B cell (primary cell): Measurements from ENCODE around the gene NDUFB7. TPM values are rescaled to one million over a fixed set of nuclear protein-coding genes. Genes with fewer than 3 reads are reported as not detected.

Experiments
- ATAC-seq: fragments of 200-7000 bp; cut with Tn5 transposase; one replicate; pipeline ENCODE4 v1.10.0; 2021; ENCODE audit warnings: low read depth, mild to moderate bottlenecking, moderate number of reproducible peaks, moderate library complexity
- CTCF ChIA-PET: fragments of 350-600 bp; sonication (Branson Sonifier 250); formaldehyde crosslinking; loops from one replicate; lab custom pipeline; 2021; ENCODE audit warnings: antibody characterized with exemption, inconsistent platforms; lab: Charles Lee
- POLR2A ChIA-PET: fragments of 350-600 bp; sonication (Branson Sonifier 250); formaldehyde crosslinking; loops from one replicate; lab custom pipeline; 2021; ENCODE audit warnings: antibody characterized with exemption; lab: Charles Lee
- DNase-seq: peaks from one replicate; pipeline ENCODE4 v3.0.0; 2013
- H2AFZ ChIP-seq: 2 replicates; pipeline ENCODE4 v1.6.1; 2012; ENCODE audit warnings: mild to moderate bottlenecking, low read depth, low read length; ENCODE audit not compliant: insufficient read depth, poor library complexity, severe bottlenecking
- H3K27ac ChIP-seq, 2 donors: 1 replicate in 1 of 2; 2 replicates in 1 of 2; pipeline ENCODE4 v1.5.1; 2012 to 2013; ENCODE audit warnings: low read length in 2 of 2, mild to moderate bottlenecking in 2 of 2, moderate library complexity in 1 of 2
- H3K27me3 ChIP-seq, 4 experiments: fragments of 200-600 bp in 1 of 4; sonication (generic) in 1 of 4; replicated peaks in 1 of 4; 1 replicate in 2 of 4; 2 replicates in 2 of 4; pipeline versions ENCODE4 v1.6.1 to v1.7.0; 2013 to 2016; ENCODE audit warnings: low read length in 3 of 4, mild to moderate bottlenecking in 2 of 4, mixed read lengths in 1 of 4, moderate library complexity in 1 of 4; ENCODE audit not compliant: insufficient read depth in 4 of 4, control insufficient read depth in 3 of 4; ENCODE audit errors: control extremely low read depth in 1 of 4
- H3K36me3 ChIP-seq, 2 experiments: replicated peaks in 1 of 2; 1 replicate in 1 of 2; 2 replicates in 1 of 2; pipeline versions ENCODE4 v1.6.1 to v1.7.1; 2013; ENCODE audit warnings: low read length in 1 of 2; ENCODE audit not compliant: insufficient read depth in 2 of 2, control insufficient read depth in 1 of 2; ENCODE audit errors: control extremely low read depth in 1 of 2, extremely low read depth in 1 of 2
- H3K4me1 ChIP-seq, 2 donors: fragments of 200-600 bp in 1 of 2; sonication (generic) in 1 of 2; 1 replicate in 1 of 2; 2 replicates in 1 of 2; pipeline versions ENCODE4 v1.5.1 to v1.6.1; 2013 to 2017; ENCODE audit warnings: low read length in 2 of 2; ENCODE audit not compliant: control insufficient read depth in 2 of 2, insufficient read depth in 2 of 2
- H3K4me2 ChIP-seq: replicated peaks from 2 replicates; pipeline ENCODE3; 2012; ENCODE audit warnings: mild to moderate bottlenecking, low read depth, low read length; ENCODE audit not compliant: poor library complexity, severe bottlenecking
- H3K4me3 ChIP-seq, 5 experiments: fragments of 200-600 bp in 1 of 5; sonication (generic) in 1 of 5; 1 replicate in 3 of 5; 2 replicates in 2 of 5; pipeline versions ENCODE4 v1.5.1 to v1.7.0; 2011 to 2016; ENCODE audit warnings: low read length in 4 of 5, mild to moderate bottlenecking in 4 of 5, low read depth in 2 of 5, control low read depth in 1 of 5, moderate library complexity in 1 of 5; ENCODE audit not compliant: insufficient read depth in 1 of 5; ENCODE audit errors: control extremely low read depth in 1 of 5, extremely low read depth in 1 of 5
- H3K79me2 ChIP-seq: fragments of 200-600 bp; sonication (generic); one replicate; pipeline ENCODE4 v1.6.0; 2016; ENCODE audit warnings: low read length; ENCODE audit not compliant: control insufficient read depth, insufficient read depth
- H3K9ac ChIP-seq: fragments of 200-600 bp; sonication (generic); 2 replicates; pipeline ENCODE4 v1.6.1; 2017; ENCODE audit warnings: mild to moderate bottlenecking, low read length, moderate library complexity
- H3K9me3 ChIP-seq, 3 donors: one replicate each; pipeline versions ENCODE4 v1.6.1 to v1.7.1; 2013; ENCODE audit warnings: low read length in 2 of 3; ENCODE audit not compliant: control insufficient read depth in 2 of 3, insufficient read depth in 1 of 3; ENCODE audit errors: control extremely low read depth in 1 of 3
- H4K20me1 ChIP-seq: 2 replicates; pipeline ENCODE4 v1.6.0; 2012; ENCODE audit warnings: mild to moderate bottlenecking, low read length; ENCODE audit not compliant: insufficient read depth, control insufficient read depth, poor library complexity, severe bottlenecking
- H3K27ac Mint-ChIP-seq: one replicate; pipeline ENCODE4 v1.8.0; 2021; ENCODE audit warnings: mixed read lengths
- H3K27me3 Mint-ChIP-seq: one replicate; pipeline ENCODE4 v1.8.0; 2021; ENCODE audit warnings: mixed read lengths
- H3K4me1 Mint-ChIP-seq: one replicate; pipeline ENCODE4 v1.8.0; 2021; ENCODE audit warnings: mixed read lengths
- H3K4me3 Mint-ChIP-seq: one replicate; pipeline ENCODE4 v1.8.0; 2021; ENCODE audit warnings: mixed read lengths
- H3K9me3 Mint-ChIP-seq: one replicate; pipeline ENCODE4 v1.8.0; 2022; ENCODE audit warnings: mixed read lengths; ENCODE audit not compliant: insufficient read depth
- CTCF ChIP-seq: fragments of 200-600 bp; IDR thresholded peaks from one replicate; pipeline ENCODE4 v1.8.0; 2022; ENCODE audit warnings: antibody characterized with exemption, mild to moderate bottlenecking
- EZH2 ChIP-seq: IDR thresholded peaks from 2 replicates; pipeline ENCODE4 v1.6.1; 2012; ENCODE audit warnings: borderline replicate concordance, low read depth, mild to moderate bottlenecking, moderate library complexity, low read length; ENCODE audit not compliant: insufficient read depth, poor library complexity, severe bottlenecking
- WGBS: methylation state at CpG from one replicate; pipeline ENCODE4 v1.1.5; 2013; ENCODE audit warnings: missing lambda C conversion rate; ENCODE audit not compliant: insufficient coverage; 5-methylcytosine and 5-hydroxymethylcytosine counted together
- intact Hi-C: fragments of 100-400 bp; cut with micrococcal nuclease; formaldehyde crosslinking; loops from one replicate; pipeline ENCODE4 v1.10.0; 2022
- polyA plus RNA-seq: library from polyadenylated mRNA; depleted of rRNA; stranded (reverse); fragments of >200 nt; gene quantifications from 2 replicates; pipeline ENCODE4 v1.2.3, GENCODE V29; 2012
- total RNA-seq, 2 donors: library from RNA; stranded (reverse); fragments of 120-200 nt in 1 of 2; gene quantifications; 1 replicate in 1 of 2; 2 replicates in 1 of 2; pipeline versions ENCODE4 v1.2.3 to v1.2.4, GENCODE V29; 2013 to 2022

The NDUFB7 gene
- total and polyA plus RNA-seq, 2 donors (not counting 1 experiment from before 2014, with no cell fraction given) = 71.5 to 168 TPM

- H3K36me3 ChIP-seq = peaks cover 0 to 37% of the 10 kb centered on the region in 2 experiments
- Mint-ChIP-seq H3K4me3 (no peak overlapping the region), H3K9me3 (no peaks in the 10 kb centered on the region), H3K27me3 (no peaks in the 10 kb centered on the region), H3K27ac (no peak overlapping the region), H3K4me1 (peaks cover 33% of the 10 kb centered on the region)
- no peak overlapping the region for H3K27ac ChIP-seq
- H4K20me1 ChIP-seq = peaks cover 61% of the 10 kb centered on the region
- ChIA-PET POLR2A (no interaction called here), CTCF (interaction anchor here (0.7 to 13.4 kb wide), 2 partner anchors 10 to 122 kb away, joined by 3 to 681 read pairs; partner anchors contain the start of gene ZNF333)
- ATAC-seq (no peak), DNase-seq (no peak)
- H3K9me3 ChIP-seq = no peaks in the 10 kb centered on the region
- no peak overlapping the region for H2AFZ ChIP-seq
- WGBS = 78% methylated on average over 16 of the region's 18 CpGs
- no peak overlapping the region for H3K4me3 ChIP-seq
- H3K4me1 ChIP-seq = peaks cover 9 to 13% of the 10 kb centered on the region in 2 donors
- H3K27me3 ChIP-seq = no peaks in the 10 kb centered on the region
- TF ChIP-seq CTCF (no peak), EZH2 (no peak)
- H3K4me2 ChIP-seq = no peak overlapping the region
- H3K79me2 ChIP-seq = peaks cover 41% of the 10 kb centered on the region
- intact Hi-C loops = no loop called here
- no peak overlapping the region for H3K9ac ChIP-seq
Measured at GRCh38 chr19:14566712-14567077, 5.2 kb downstream of the NDUFB7 start.

DNA sequence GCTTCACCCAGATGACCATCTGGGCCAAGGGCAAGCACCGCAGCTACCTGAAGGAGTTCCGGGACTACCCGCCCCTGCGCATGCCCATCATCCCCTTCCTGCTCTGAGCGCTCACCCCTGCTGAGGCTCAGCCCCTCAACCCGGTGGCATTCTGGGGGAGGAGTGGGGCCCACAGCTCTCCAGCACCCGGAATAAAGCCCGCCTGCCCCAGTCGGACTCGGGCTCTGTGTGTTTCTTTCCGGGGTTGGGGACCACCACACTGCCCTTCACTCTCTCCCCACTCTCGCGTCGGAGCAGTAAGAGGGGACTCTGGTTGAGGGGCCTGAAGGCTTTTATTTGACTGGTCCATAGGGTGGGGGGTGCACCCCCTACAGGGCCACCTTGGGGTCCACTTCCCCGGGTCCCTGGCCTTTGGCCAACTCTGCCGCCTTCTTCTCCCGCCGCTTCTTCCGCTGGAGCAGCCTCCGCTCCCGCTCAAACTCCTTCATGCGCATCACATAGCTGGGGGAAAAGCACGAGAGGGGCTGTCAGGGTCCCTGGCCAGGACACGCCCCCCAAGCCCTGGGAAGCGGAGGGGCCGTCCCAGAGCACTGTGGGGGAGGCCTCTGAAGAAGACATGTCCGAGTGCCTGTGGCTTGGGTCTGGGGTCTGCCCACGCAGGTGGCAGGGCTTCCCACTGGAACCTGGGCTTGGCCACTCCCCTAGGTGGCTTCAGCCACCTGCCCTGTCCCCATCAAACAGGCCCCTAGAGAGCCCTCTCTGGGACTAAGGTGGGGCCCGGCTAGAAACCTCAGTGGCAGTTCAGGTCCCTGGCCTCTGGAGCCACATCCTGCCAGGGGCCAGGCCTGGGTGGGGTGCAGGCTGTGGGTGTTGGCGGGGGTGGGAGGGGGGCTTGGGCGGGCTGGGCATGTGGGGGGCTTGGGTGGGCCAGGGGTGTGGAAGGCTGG is 5.8 kb downstream of the NDUFB7 start:
- ATAC-seq (peak; percentile 12), DNase-seq (no peak)
- H3K27me3 ChIP-seq = no peaks in the 10 kb centered on the region
- intact Hi-C loops = no loop called here
- peaks cover 41% of the 10 kb centered on the region for H3K79me2 ChIP-seq
- Mint-ChIP-seq H3K27me3 (no peaks in the 10 kb centered on the region), H3K27ac (no peak overlapping the region), H3K9me3 (no peaks in the 10 kb centered on the region), H3K4me1 (peaks cover 31% of the 10 kb centered on the region), H3K4me3 (no peak overlapping the region)
- TF ChIP-seq CTCF = no peak
- TF ChIP-seq EZH2 = no peak
- H4K20me1 ChIP-seq = peaks cover 63% of the 10 kb centered on the region
- H3K27ac ChIP-seq = no peak overlapping the region
- H3K9ac ChIP-seq = no peak overlapping the region
- peaks cover 4 to 9% of the 10 kb centered on the region in 2 donors for H3K4me1 ChIP-seq
- H2AFZ ChIP-seq = no peak overlapping the region
- whole genome bisulfite sequencing = 88% methylated on average over 18 of the region's 31 CpGs
- peaks cover 0 to 37% of the 10 kb centered on the region in 2 experiments for H3K36me3 ChIP-seq
- no peak overlapping the region for H3K4me2 ChIP-seq
- POLR2A ChIA-PET = no interaction called here
- no peaks in the 10 kb centered on the region for H3K9me3 ChIP-seq
- H3K4me3 ChIP-seq = no peak overlapping the region
- CTCF ChIA-PET = interaction anchor here (13.4 kb wide), 1 partner anchor 122 kb away, joined by 681 read pairs; the partner anchor contains the start of gene ZNF333
